SU-DHL-6 (cell line): ENCODE results near the gene TXNIP.

ENCODE experiments used
- EZH2phosphoT487 ChIP-seq: fragments of 200-600 bp; sonication (generic), shearing (Covaris generic); conservative IDR thresholded peaks from 2 replicates; pipeline ENCODE4 v1.6.1; 2018; ENCODE audit warnings: mild to moderate bottlenecking, antibody characterized with exemption, low read length, moderate library complexity, mixed read lengths
- TF ChIP-seq, protein P1 (sequence below): fragments of 200-600 bp; sonication (generic); IDR thresholded peaks from one replicate; pipeline ENCODE4 v1.5.1; 2017; ENCODE audit warnings: antibody characterized with exemption, mild to moderate bottlenecking, low read length, moderate library complexity; ENCODE audit not compliant: insufficient read depth, poor library complexity, severe bottlenecking

DNA sequence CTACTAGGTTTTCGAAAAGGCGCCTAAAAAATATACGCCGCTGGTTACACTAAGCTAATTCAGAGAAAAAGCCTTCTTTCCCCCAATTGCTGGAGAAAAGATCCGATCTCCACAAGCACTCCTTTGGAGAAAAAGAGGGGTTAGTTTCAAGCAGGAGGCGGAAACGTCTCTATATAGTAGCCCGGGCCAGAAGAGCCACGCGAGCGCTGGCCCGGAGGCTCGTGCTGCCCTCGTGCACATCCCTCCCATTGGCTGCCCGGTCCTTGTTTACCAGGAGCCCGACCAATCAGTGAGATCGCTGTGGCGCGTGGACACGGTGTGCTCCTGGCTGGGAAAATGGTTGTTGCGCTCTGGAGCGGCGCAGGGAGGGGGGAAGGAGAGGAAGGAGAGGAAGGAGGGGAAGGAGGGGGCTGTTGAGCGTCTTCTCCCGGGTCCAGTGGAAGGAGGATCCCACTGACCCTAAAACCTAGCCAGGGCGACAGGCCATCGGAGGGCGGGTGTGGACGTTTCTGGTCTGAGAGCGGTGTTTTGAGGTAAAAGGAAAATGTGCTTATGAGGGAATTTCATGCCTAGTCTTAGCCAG lies at the start of gene TXNIP:
- TF ChIP-seq, protein P1, sequence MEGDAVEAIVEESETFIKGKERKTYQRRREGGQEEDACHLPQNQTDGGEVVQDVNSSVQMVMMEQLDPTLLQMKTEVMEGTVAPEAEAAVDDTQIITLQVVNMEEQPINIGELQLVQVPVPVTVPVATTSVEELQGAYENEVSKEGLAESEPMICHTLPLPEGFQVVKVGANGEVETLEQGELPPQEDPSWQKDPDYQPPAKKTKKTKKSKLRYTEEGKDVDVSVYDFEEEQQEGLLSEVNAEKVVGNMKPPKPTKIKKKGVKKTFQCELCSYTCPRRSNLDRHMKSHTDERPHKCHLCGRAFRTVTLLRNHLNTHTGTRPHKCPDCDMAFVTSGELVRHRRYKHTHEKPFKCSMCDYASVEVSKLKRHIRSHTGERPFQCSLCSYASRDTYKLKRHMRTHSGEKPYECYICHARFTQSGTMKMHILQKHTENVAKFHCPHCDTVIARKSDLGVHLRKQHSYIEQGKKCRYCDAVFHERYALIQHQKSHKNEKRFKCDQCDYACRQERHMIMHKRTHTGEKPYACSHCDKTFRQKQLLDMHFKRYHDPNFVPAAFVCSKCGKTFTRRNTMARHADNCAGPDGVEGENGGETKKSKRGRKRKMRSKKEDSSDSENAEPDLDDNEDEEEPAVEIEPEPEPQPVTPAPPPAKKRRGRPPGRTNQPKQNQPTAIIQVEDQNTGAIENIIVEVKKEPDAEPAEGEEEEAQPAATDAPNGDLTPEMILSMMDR = no peak
- no peak for TF ChIP-seq EZH2phosphoT487
